GM18526 (cell line): ENCODE results near the gene CDH26.

Source experiments
- POLR2A ChIP-seq: IDR thresholded peaks from 3 replicates; pipeline ENCODE4 v1.6.1; 2011; ENCODE audit not compliant: insufficient read length; ENCODE audit errors: extremely low read depth

CDH26 gene

DNA sequence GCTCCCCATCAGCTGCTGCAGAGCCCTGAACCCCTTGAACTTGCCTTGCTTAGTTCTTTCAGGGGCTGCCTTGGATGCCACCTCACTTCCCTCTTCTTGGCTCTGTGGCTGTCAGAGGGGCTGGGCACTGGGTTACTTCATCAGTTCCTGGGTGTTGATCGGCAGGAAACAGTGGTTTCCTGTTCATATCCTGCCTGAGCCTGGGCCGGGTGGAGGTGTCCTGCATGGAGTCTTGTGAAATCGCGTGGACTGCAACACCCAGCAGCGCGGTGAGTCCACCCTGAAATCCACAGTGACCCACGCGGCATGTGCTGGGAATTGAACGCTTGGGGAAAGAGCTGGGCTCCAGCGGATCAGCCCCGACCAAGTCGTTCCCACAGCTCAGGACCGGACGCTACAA is 97.5 kb downstream of the CDH26 start:
- TF ChIP-seq POLR2A = no peak

- TF ChIP-seq POLR2A = no peak
Measured at GRCh38 chr20:60056407-60057122, 98.3 kb downstream of the CDH26 start.

DNA sequence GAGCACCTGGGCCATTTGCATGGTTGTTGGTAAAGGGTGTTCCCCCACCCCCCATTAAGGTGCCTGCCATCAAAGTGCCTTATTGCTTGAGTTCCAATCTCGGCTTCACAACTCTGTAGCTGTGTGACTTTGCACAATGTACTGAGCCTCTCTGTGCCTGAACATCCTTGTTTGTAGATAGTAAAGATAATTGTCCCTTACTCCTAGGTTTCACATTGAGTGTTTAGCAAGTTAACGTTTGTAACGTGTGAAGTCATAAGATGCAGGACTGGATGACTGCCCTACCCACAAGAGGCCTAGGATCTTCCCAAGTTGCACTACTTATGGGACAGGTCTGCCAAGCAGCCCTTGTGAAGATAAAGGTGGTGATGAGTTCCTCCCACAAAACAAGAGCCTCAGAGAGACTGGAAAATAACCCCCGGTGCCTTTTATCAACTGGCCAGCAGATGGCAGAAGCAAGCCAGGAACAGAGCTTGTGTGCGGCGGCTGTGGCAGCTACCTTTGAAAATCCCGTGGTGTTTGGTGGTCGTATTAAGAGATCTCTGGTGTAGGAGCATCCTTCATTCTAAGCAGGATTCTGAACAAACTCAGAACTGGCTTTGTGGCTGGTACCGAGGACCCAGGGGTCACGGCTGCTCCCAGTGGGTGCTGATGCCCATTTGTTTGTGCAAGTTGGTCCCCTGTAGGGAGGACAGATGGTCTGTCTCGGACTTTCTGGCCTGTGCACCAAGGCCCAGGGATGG is 99.1 kb downstream of the CDH26 start:
- no peak for TF ChIP-seq POLR2A

DNA sequence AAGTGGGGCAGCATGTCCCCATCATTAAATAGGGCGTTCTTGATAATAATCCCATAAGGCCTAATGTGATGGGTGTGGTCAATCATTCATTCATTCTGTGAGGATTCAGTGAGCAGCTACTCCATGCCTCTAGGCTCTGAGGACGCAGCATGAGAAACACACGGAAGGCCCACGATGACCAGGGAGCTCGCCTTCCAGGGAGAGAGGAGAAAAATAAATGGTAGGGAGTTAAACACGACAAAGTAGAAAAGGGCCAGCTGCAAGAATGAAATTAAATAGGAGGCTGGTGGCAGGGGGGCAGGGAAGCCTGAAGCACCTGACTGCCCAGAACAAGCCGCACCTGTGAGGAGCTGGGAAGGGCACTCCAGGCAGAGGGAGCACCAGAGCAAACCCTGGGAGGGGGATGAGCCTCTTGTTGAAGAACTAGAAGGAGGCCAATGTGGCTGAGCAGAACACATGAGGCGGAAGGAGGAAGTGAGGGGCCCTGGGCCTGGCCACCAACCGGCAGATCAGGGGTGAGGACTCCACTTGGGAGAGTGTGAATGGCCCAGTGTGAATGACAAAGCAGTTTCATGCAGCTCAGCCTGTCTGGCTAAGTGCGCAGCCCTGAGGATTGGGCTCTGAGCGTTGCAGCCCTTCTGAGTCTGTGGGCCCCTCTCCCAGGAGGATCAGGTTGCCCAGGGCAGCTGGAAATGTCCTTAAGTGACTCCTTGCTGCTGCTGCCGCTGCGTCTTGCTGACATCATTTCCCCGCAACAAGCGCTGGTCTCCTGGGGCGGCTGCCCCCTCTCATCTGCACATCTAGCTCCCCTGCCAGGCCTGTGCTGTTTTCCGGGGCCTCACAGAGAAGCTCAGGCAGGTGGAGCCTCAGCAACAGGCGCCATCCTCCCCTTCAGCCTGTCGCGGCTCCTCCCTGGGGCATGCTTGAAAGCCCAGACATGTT is 99.9 kb downstream of the CDH26 start:
- no peak for TF ChIP-seq POLR2A

GRCh38 chr20:60058879-60059278 is 100.7 kb downstream of the CDH26 start:
- TF ChIP-seq POLR2A = no peak

- TF ChIP-seq POLR2A = no peak
Measured at GRCh38 chr20:60060006-60060557, 101.9 kb downstream of the CDH26 start.

DNA sequence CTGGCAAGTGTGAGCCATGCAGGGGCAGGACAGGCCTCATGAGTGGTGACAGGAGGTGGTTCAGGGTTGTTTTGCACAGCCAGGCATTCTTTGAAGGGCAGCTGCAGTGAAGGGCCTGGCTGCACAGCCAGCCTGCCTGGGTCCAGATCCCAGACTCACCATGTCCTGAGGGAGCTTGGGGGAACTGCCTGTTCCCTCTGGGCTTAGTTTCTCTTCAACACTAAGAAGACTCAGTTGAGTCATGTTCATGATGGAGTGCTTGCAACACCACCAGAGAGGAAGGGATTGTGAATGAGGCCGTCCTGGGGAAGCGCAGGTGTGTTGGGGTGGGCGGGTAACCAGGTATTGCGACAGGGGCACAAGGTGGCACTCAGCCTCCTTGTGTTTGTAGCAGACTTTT is 102.4 kb downstream of the CDH26 start:
- TF ChIP-seq POLR2A = no peak

- no peak for TF ChIP-seq POLR2A
Measured at GRCh38 chr20:60062431-60063047, 104.3 kb downstream of the CDH26 start.

GRCh38 chr20:60063048-60063451 is 104.8 kb downstream of the CDH26 start:
- no peak for TF ChIP-seq POLR2A

GRCh38 chr20:60063739-60064380 is 105.6 kb downstream of the CDH26 start:
- no peak for TF ChIP-seq POLR2A
